Measurements from ENCODE around the gene OSBPL7. TPM values are rescaled to one million over a fixed set of nuclear protein-coding genes. Genes with fewer than 3 reads are reported as not detected.

Gene OSBPL7
- total and polyA plus RNA-seq, 2 of the 13 experiments (the other 11 are each of a cell fraction or from before 2014, with no cell fraction given): 4.7 to 6.6 TPM

GRCh38 chr17:47845716-47846075 lies 24.1 kb upstream of the OSBPL7 start (continued):
- TF ChIP-seq ZBTB40 (IDR thresholded peaks at IDR 0.05) (no peak), ZBTB40 (CRISPR knock-in tag; IDR thresholded peaks at IDR 0.05) (no peak), JUNB (CRISPR knock-in tag; IDR thresholded peaks at IDR 0.05; ENCODE audit: borderline replicate concordance) (no peak), SIN3A (IDR thresholded peaks at IDR 0.05; ENCODE audit: borderline replicate concordance, low read depth, low read length) (no peak)

Measured in HepG2 (cell line).